Effector CD4-positive, alpha-beta T cell (primary cell): ENCODE results near the gene MAST2.
"Not testable (repeated sequence)": the region's sequence is repeated elsewhere in the genome, so short reads cannot be mapped to it uniquely, and the experiment has no call there.

Source experiments
- DNase-seq: peaks from one replicate; pipeline ENCODE4 v3.0.0-alpha.2; 2020

MAST2 gene

GRCh38 chr1:45908611-45909140 lies 105.3 kb downstream of the MAST2 start:
- no peak for DNase-seq

DNA sequence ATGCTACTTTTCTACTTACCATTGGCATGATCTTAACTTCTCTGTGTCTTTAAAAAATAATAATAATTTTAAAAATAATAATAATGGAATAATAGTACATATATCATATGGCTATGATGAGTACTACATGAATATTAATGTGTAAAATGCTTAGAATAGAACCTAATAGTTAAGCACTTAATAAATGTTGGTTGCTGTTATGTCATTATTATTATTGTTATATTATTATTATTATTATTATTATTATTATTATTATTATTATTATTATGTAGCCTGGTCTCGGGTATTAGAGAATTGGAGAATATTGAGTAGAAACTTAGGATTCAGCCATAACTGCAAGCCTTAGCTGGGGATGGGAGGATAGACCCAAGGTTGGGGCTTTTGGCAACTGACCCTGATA lies 108.2 kb downstream of the MAST2 start:
- no peak for DNase-seq

DNA sequence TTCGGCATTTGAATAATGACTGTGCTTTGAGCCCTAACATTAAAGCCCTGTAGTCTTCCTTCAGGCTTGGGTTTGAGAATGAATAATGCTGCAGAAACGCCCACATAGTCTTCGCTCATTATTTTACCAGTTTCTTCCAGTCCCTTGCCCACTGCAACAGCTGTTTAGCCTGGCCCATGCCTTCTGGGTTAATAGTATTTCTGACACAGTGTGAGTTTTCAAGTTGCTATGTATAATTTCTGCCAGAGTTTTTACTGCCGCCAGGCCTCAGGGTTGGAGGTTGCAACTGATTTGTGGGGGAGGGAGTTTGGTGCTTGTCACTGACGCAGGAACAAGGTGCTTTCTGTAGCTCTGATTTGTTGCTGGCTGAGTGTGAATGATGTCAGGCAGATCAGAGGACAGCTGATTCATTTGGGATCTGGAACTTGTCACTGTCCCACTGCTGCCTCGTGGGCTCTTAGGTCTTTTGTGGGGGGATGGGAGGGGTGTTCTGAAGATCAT lies 109.8 kb downstream of the MAST2 start:
- no peak for DNase-seq

- no peak for DNase-seq
Measured at GRCh38 chr1:45913731-45914501, 110.5 kb downstream of the MAST2 start.

DNA sequence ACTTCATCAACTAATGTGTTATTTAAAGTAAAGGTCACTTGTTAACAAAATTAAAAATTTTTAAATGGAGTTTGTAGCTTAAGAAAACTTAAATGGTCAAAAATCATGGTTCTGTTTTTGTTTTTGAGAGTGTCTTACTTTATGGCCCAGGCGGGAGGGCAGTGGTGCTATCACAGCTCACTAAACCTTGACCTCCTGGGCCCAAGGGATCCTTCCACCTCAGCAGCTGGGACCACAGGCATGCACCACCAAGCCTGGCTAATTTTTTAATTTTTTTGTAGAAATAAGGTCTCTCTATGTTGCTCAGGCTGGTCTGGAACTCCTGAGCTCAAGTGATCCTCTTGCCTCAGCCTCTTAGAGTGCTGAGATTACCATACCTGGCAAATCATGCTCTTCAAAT lies 111.4 kb downstream of the MAST2 start:
- DNase-seq = no peak

DNA sequence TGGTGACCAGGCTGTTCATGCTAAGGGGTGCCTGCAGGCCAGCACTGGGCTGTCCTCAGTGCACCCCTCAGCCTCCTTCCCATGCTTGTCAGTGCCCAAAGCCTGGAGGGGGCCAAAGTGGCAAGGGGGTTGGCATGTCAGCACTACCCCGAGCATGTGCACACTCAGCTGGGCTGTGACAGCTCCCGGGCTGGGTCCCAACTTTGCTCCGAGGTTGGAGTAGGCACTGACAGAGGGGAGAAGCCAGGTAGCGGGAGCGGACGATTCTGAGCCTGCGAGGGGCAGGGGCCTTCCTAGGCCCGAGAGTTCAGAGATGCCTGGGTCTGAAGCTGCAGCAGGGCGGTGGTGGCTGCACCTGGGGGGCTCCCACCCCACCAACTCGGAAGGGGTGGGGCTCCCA lies 119.0 kb downstream of the MAST2 start:
- DNase-seq = no peak

GRCh38 chr1:45922813-45923212 lies 119.4 kb downstream of the MAST2 start:
- no peak for DNase-seq

GRCh38 chr1:45923343-45923742 lies 119.9 kb downstream of the MAST2 start:
- DNase-seq = no peak

DNA sequence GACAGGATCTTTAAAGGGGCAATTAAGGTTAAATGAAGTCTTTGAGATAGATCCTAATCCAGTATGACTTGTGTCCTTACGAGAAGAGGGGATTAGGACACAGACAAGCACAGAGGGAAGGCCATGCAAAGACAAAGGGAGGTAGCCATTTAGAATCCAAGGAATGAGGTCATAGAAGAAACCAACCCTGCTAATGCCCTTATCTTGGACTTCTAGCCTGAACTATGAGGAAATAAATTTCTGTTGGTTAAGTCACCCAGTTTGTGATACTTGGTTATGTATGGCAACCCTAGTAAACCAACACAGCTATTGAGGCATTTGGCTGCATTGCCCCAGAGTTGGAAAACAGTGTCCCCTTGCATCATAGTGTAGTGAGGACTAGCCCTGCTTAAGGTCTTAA lies 121.3 kb downstream of the MAST2 start:
- DNase-seq = no peak

- no peak for DNase-seq
Measured at GRCh38 chr1:45925728-45926287, 122.4 kb downstream of the MAST2 start.

- no peak for DNase-seq
Measured at GRCh38 chr1:45926330-45926729, 122.9 kb downstream of the MAST2 start.

DNA sequence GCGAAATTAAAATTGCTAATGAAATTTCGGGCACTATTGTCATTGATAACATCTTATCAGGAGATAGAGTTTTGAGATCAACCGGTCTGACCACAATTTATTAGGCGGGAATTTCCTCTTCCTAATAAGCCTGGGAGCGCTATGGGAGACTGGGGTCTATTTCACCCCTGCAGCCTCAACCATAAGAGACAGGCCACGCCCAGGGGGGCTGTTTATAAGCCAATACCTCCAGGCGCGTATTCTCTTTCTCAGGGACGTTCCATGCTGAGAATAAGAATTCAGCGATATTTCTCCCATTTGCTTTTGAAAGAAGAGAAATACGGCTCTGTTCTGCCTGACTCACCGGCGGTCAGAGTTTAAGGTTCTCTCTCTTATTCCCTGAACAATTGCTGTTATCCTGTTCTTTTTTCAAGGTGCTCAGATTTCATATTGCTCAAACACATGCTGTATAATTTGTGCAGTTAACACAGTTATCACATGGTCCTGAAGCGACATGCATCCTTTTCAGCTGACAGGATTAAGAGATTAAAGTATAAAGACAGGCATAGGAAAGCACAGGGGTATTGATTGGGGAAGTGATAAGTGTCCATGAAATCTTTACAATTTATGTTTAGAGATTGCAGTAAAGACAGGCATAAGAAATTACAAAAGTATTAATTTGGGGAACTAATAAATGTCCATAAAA lies 124.0 kb downstream of the MAST2 start:
- DNase-seq = not testable (repeated sequence)

GRCh38 chr1:45928486-45929205 lies 125.2 kb downstream of the MAST2 start:
- no peak for DNase-seq

DNA sequence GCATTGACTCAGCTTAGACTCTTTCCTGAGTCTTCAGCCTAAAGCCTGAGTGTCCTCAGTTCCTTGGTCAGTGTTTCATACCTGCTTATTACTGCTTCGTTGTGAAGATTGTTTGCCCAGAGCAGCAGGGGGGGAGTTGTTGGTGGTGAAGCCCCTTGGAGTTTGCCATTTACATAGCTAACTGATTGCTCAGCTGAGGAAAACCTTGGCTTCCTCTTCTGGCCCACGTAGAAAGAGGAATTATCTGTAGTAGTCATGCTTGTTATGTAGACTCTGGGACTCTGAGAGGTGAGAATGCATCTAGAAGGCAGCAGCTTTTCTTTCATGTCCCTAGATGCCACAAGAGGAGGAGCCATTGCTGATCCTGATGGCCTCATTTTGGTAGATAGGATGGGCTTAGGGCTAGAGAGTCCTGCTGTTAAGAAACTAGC lies 125.9 kb downstream of the MAST2 start:
- no peak for DNase-seq

DNA sequence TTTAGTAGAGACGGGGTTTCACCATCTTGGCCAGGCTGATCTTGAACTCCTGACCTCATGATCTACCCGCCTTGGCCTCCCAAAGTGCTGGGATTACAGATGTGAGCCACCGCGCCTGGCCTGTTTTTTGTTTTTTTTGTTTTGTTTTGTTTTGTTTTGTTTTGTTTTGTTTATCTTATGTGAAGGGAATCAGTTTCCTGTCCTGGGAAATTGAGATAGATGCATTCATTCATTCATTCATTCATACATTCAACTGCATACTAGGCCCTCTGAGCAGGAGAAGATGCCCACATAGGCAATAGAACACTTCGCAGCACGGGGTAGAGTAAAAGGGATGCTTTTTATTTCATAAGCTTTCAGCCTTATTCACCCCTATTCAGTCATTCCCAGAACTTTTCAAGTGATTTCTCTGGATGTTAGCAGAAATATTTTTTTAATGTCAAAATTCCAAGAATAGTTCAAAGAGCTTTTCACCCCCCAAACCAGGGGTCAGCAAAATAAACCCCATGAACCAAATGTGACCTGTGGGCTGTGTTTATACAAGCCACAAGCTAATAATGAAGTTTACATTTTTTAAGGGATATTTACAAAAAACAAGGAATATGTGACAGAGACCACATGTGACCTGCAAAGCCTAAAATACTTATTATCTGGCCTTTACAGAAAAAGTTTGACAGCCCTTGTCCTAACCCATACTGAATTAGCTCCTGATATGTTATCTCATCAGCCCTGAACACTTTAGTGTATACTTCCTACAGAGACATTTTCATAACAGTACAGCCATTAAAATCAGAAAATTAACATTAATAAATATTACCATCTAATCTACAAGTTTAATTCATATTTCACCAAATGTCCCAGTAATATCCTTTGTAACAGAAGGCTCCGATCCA lies 127.1 kb downstream of the MAST2 start:
- no peak for DNase-seq

DNA sequence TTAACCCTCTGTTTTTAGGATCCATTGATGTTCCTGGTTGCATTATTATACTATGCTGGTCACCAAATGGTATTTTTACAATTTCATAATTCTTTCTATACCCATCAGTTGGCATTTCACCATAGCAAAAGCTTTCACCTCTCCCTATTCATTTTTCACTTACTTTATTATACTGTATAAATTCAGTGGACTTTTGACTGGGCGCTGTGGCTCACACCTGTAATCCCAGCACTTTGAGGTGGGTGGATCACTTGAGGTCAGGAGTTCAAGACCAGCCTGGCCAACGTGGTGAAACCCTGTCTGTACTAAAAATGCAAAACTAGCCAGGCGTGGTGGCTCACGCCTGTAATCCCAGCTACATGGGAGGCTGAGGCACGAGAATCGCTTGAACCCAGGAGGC lies 128.8 kb downstream of the MAST2 start:
- not testable (repeated sequence) for DNase-seq

- no peak for DNase-seq
Measured at GRCh38 chr1:45934947-45935346, 131.5 kb downstream of the MAST2 start.

DNA sequence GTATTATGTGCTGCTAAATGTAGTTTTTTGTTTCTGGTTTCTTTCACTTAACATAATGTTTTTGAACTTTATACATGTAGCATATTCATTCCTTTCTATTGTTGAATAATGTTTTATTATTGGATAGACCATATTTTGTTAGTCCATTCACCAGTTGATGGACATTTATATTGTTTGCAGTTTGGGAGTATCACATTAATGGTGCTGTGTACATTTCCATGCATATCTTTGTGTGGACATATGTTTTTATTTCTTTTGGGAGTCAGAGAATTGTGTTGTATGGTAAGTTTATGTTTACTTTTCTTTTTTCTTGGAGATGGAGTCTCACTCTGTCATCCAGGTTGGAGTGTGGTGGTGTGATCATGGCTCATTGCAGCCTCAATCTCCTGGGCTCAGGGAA lies 134.6 kb downstream of the MAST2 start:
- no peak for DNase-seq

- DNase-seq = no peak
Measured at GRCh38 chr1:45942411-45942810, 139.0 kb downstream of the MAST2 start.

DNA sequence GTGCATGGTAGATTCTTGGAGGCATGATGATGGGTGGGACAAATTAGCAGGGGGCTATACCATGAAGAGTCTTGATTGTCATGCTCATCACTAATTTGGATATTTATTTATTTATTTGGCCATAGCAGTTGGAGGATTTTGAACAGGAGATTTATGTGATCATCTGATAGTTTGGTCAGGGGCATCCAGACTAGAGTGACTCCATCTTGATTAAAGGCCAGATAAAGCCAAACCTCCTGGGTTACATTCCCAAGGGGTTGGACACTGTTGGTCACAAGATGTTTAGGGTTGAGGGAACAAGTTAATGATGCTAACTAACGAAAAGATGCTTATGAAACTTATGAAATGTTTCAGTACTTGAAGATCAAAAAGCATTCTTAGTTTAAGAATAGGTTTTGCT lies 139.8 kb downstream of the MAST2 start:
- DNase-seq = no peak

- no peak for DNase-seq
Measured at GRCh38 chr1:45945426-45945825, 142.0 kb downstream of the MAST2 start.

GRCh38 chr1:45949462-45949861 lies 146.1 kb downstream of the MAST2 start:
- not testable (repeated sequence) for DNase-seq
